GM21447 (cell line): ENCODE measurements around the gene CSHL1.

Experiments used
- ATAC-seq: cut with Tn5 transposase; IDR thresholded peaks from one replicate; pipeline ENCODE4 v1.9.1; 2021; ENCODE audit not compliant: unreplicated experiment

The CSHL1 gene

DNA sequence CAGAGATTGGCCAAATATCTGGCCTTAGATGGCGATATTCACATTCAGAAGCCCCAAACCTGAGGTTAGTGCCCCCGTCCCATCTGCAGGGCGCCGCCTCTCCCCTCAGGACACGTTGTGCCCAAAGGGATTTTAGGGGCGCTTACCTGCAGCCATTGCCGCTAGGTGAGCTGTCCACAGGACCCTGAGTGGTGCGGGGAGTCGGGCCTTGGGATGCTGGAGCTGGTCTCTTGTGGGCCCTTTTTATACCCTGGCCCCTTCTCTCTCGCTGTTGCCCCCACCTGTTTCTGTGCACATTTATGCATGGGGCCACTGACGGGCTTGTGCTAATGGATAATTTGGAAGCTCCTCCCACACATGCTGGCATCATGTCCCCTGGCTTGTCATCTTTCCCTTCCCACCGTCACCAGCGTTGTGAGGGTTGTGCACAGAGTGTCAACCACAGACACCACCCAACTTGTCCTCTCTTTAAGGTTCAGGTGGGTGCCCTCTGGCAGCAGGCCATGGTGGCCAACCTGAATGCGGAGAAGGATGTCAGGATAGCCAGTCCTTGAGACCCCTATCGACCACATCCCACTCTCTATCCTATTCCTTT is at the start of gene CSHL1:
Gene CSHL1 (minus strand): TSS at position 218 of the 595 bp plus-strand sequence. CDS start 62 bp downstream, at position 156.
- ATAC-seq, result no peak

DNA sequence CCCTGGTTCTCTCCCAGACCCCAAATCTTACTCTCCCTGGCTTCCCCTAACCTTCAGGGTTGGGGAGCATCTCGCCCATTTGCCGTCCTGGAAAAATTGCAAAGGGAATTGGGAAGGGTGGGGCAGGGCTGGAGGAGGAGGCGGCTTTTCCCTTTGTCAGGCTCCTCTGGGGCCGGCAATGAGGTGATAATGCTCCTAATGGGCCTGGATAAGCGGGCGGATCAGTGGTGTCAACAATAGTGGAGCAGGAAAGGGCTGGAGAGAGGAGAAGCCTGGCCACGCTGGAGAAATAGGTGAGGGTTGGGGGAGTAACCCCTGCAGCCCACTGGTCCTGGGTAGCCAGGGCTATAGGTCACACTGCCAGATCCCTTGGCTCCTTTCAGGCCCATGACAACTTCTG is 49.4 kb upstream of the CSHL1 start:
- ATAC-seq, result no peak

DNA sequence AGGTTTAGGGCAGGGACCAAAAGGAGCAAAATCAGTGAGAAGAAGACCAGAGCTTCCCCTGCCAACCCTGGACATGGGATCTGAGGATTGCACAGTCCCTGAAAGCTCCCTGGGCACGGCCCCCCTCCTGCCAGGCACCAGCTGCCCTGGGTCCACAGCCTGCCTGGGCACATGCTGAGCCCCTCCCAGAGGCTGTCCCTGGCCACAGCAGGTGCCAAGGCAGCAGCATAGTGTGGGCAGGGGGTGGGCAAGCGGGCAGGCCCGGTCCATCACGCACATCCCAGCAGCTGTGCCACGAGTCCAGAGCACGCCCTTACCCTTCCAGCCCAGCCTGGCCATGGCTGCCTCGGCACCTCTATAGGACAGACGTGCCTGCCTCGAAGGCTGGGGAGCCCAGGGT is 48.9 kb upstream of the CSHL1 start:
- no peak for ATAC-seq

DNA sequence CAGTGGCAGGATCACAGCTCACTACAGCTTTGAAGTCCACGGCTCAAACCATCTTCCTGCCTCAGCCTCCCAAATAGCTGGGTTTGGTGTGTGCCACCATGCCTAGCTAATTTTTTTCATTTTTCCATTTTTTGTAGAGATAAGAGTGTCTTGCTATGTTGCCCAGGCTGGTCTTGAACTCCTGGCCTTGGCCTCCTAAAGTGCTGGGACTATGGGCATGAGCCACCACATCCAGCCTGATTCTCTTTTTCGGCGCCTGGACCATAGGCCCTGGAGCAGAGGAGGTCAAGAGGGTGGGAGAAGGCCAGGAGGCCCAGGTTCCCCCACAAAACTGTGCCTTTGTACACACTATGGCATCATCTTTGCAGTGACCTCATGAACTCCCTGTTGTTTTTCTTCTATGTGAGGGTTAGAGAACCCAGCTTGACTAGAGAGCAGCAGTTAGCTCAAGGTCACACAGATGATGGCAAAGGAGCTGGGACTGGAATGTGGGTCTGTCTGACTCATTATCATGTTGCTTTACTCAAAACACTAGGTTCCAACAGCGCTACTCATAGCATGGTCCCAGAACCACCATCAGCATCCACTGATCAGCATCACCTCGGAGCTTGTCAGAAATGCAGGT is 45.4 kb upstream of the CSHL1 start:
- no peak for ATAC-seq

DNA sequence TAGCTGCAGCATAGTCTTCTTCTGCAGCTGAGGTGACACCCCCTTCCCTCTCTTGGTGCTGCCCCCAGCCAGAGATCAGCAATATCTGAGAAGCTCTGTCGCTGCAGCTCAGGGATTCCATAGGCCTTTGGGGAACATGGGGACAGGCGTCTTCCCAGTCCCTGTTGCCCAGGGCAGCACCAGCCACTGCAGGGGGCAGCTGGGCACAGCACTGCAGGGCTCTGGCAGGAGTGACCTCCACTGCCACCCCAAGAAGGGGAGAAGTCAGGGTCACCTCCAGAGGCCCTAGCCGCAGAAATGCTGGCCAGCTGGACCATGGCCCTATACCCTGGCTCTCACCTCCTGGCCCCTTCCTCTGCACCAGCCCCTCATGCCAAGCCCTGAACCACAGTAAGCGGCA is 44.7 kb upstream of the CSHL1 start:
- no peak for ATAC-seq

DNA sequence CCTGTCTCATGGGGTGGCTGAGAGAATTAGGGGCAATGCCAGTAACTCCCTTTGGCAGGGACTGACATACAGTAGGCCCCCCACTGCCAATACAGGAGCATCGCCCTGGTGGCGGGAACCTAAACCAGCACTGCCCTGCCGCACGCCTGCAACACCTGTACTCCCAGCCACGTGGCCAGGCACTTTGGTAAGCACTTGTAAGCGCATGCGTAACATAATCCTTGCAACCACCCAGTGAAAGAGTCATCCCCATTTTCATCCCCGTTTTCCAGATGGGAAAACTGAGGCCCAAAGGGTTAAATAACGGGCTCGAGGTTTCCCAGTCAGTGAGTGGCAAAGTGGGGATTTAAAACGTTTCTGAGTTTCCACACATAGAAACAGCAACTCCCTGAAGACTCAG is 44.2 kb upstream of the CSHL1 start:
- ATAC-seq, result no peak

DNA sequence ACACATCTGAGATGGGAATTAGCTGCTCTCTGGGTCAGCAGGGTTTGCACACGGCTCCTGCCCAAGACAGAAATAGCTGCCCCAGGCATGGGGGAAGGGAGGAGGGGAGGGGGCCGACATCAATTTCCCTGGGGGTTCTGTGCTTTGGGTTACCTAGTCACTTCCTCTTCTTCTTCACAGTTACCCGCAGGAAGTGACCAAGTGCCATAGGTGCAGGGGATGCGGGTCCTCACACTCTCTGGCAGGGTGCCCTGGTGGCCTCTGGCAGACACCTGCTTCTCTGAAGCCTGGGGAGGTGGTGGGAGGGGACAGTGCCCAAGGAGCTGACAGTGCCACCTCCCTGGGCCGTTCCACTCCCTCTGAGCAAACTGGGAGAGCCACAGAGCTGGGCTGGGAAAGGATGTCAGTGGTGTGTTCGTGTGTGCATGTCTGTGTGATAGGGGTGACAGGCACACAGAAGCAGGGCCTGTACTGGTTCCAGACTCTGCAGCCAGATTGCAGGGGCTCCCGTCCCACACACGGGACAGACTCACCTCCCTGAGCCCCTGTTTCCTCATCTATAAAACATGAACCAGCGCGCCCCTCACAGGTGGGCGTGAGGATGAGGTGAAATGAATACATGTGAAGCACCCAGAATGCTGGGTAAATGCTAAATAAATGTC is 43.5 kb upstream of the CSHL1 start:
- ATAC-seq, result peak; percentile 75

DNA sequence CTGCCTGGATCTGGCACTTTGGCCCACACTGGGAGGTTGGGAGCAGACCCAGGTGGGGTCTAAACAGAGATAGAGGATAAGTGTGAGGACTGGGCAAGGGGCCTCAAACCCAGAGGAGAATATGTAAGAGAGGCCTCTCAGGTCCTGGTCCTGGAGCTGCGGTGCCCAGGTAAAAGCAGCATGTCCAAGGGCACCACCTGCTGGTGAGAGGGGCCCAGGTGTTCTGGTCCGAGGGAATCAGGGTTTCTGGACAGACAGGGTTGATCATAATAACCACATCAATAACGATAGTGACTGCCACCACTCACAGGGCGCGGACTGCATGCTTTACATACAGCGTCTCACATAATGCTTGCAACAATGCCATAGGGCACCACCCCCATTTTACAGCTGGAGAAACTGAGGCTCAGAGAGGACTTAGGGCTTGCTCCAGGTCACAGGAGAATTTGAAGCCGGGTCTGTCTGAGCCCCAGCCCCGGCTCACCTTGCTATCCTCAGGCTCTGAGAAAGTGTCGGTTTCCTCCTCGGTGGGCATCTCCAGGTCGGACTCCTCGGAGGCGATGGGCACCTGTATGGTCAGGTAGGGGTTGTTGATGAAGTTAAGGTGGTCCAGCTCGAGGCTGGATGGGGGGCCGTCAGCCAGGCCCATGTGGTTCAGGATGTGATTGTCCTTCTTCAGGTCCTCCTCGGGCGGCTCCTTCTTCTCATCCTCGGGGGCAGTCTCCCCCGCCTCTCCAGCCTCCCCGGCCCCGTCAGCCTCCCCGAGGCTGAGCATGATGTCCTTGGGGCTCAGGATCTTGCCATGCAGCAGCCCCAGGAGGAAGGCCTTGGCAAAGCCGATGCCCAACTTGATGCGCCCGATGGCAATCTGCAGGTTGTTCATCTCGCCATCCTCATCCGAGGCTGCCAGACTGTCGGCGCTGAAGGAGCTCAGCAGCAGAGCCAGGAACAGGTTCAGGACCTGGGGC is 40.2 kb upstream of the CSHL1 start:
- no peak for ATAC-seq

DNA sequence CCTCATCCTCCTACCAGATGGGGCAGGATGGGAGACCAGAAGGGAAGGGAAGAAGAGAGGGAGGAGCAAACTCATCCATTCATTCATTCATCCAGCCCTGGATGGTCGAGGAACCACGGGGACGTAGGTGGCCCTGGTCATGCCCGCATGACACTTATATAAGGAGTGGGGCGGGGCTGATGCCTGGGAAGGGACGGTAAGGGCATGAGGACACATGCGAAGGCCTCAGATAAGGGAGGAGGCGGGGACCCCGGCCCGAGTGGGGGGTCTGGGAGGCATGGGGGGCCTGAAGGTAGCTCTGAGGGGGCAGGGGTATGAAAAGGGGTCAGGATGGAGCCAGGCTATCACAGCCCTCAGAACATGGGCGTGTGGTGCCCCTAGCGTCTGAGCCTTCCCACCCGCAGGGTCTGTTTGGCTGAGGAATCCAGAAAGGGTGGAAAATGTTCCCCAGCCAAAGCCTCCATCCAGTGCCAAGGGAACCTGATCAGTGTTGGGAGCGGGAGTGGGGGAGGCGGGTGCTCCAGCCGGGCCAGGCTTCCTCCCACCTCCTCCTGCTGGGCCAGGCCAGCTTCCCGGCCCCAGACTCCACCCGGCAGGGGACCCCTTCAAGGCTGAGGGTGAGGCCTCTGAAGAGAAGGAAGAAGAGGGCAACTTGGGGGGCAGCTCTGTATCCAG is 38.7 kb upstream of the CSHL1 start:
- ATAC-seq, result no peak

DNA sequence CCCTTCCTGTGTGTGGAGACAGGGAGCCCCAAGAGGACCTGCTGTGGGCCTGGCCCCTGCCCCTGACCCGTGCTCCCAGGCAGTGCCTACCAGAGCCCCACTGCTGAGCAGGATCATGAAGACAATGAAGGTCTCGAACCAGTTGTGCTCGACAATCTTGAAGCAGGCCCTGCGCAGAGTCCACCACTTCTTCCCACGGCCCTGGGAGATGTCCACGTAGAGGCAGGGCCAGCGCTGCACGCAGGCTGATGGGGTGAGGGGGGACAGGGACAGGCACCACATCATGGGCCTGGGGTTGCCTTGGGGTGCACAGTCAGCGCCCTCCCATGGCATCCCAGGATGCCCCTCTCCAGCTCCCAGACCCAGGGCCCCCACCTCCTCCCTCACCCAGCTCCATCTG is 37.5 kb upstream of the CSHL1 start:
- no peak for ATAC-seq

DNA sequence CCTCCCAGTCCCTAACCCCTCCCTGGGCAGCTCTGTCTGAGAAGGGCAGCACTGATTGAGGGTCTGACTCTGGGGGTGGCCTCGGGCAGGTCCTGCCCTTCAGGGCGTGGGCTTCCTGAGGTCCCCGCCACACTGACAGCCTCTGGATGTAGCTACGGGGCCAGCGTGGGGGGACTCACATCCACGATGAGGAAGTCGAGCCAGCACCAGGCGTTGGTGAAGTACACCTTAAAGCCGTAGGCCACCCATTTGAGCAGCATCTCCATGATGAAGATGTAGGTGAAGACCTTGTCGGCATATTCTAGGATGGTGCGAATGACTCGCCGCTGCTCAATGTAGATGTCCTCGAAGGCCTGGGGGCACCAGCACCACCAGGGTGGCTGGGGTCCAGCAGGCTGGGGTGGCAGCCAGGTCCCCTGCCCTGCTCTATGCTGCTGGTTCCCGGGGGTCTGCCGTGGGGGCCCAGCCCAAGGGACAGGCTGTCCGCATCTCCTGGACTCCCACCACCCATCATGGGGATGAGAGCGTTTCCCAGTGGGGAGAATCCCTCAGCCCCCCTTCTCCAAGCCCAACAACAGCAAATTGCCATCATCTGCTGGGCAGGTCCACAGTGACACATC is 36.8 kb upstream of the CSHL1 start:
- ATAC-seq, result no peak

DNA sequence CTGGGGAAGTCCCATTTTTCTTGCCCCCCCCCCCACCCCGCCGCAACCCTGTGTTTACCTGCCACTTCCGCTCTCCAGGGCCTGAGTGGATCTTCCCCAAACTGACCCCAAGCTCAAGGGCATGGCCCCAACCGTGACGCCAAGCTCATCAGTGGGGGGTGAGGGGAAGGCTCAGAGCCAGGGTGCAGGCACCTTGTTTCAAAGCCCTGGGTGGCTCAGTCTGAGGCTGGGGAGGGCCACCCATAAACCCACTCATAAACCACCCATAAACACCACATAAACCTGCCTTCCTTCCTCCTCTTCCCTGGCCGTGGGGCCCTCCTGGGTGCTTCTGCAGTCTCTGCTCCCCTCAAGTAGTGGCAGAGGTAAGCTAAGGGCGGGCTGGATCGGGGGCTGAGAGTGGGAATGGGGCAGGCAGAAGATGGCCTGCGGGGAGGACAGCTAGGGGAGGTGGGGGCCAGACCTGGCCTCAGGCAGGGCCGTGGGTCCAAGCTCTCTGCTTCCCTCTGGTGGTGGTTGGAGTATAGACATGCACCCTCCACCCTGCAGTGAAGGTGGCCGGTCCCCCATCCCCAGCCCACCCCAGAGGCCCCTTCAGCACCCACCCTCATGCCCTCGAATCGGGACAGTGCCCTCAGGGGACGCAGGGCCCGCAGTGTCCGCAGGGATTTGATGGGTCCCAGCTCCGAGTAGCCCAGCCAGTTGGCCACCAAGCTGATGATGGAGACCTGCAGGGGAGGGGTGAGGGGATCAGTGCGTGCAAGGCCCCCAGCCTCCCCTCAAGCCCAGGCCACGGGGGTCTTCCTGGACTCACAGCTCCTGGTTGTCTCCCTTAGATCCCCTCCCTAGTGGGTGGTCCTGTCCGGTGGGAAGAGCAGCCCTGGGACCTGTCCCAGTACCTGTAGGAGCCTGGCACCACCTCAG is 35.6 kb upstream of the CSHL1 start:
- peak; percentile 62 for ATAC-seq

DNA sequence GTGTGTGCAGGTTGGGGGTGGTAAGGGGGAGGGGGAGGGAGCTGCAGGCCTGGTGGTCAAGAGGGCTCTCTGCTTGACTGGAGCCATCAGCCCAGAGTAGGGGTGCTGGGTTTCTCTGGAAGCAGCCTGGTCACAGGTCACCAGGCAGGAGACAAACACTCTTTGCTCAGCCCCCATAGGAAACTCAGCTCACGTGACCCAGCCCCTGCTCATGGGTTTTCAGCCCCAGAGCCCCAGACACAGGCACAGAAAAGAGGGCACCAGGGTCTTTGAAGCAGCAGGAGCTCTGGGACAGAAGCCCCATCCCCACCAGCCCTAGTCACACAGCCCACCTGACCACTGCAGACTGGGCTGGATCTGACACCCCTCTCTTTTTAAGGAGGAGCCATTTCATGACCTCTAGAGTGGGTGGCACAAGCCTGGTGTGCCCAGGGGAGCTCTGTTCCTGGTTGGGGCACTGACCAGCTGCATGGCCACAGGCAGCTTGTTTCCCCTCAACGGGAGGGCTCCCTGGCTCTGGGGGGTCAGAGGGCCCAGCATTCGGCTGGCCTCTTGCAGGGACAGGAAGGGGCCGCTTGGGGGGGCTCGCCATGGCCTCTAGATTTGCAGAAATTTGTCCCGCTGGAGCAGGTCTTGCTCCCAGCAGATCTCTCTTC is 34.9 kb upstream of the CSHL1 start:
- peak; percentile 45 for ATAC-seq

DNA sequence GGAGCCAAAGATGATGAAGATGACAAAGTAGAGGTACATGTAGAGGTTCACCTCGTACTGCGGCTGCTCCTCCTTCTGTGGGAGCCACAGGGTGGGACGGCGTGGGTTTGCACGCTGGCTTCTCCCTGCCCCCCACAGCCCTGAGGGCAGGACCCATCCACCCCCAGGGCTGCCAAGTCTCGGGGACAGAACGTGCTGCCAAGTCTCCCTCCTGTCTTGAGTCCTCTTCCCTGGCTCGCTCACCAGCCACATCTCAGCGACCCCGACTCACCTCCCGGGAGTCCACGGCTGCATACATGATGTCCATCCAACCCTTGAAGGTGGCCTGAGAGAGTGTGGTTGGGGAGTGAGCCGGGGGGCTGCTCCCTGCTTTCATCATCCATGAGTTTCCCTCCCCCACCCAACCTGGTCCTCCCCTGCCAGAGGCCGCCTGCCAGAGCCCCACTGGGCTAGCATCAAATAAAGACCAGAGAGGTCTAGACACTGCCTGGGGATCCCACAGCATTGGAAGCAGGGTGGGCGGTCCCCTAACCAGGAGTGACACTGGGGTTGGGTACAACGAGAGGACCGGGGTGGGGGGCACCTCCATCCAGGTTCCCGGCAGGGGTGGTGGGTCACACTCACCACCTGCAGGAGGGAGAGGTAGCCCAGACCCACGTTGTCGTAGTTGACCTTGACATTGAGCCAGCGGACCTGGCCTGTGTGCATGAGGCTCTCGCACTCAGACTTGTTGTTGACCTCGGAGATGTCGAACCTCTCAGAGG is 33.9 kb upstream of the CSHL1 start:
- ATAC-seq, result no peak

DNA sequence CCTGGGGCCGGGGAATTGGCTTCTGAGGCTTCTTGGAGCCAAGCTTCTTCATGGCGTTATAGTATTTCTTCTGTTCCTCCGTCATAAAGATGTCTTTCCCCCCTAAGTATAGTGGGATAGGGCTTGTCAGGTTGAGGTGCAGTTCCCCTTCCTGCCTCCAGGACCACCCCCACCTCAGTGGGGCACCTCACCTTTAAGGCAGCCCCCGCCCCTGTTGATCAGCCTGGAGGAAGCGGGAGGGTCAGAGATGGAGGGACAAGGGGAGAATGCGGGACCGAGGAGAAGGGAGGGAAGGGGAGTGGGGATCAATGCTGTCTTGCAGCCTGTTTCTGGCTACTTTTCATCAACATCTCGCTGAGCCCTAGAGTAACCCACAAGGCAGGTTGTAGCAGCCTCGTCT is 32.7 kb upstream of the CSHL1 start:
- no peak for ATAC-seq

DNA sequence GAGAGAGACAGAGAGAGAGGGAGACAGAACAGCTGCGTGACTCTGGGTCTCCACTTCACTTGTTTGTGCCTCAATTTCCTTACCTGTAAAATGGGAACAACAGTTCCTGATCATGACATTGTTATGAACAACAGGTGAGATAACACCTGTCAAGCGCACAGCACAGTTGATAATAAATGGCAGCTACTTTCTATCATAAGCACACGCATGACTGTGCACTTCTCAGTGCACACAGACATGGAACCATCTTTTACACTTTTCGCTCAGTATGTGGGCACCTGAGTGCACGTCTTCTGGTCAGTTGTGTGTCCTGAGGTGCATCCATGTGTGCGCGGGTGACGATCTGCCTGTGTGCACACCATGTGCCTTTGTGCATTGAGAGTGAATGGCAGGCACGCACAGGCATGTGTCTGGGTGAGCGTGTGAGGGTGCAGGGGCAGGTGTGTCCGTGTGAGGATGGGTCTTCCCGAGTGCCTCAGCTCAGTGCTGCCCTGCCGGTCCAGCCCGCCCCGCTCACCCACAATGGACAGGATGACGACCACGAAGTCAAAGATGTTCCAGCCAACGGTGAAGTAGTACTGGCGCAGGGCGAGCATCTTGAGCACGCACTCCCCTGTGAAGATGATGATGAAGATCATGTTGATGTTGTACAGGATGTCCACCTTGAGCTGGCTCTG is 31.4 kb upstream of the CSHL1 start:
- ATAC-seq, result no peak

DNA sequence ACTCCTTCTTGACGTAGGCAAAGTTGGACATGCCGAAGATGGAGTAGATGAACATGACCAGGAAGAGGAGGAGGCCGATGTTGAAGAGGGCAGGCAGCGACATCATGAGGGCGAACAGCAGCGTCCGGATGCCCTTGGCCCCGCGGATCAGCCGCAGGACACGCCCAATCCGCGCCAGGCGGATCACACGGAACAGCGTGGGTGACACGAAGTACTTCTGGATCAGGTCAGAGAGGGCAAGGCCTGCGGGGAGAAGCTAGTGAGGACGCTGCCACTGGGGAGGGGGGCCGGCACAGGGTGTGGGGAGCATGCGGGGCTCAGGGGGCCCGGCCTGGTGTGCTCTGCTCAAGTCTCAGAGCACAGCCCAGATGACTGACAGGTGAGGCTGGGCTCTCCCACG is 30.7 kb upstream of the CSHL1 start:
- no peak for ATAC-seq

DNA sequence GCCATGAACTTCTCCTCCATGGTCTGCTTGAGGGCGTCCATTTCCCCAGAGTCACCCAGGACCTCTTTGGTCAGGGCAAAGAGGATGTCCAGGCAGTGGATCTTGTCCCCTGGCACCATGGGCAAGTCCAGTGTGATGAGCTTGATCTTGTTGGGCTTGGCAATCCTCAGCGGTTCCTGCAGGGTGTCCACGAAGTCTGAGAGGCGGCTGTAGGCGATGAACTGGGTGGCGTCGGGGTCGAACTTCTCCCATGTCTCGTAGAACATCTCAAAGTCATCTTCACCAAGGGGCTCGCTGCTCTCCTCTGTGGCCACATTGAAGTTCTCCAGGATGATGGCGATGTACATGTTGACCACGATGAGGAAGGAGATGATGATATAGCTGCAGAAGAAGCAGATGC is 30.1 kb upstream of the CSHL1 start:
- no peak for ATAC-seq
